C4-2B (cell line): Measurements from ENCODE around the gene FBXW10.
"Not testable (repeated sequence)": the region's sequence is repeated elsewhere in the genome, so short reads cannot be mapped to it uniquely, and the experiment has no call there.

Experiments used
- CTCF ChIP-seq: fragments of 450-650 bp; conservative IDR thresholded peaks from 2 replicates; pipeline ENCODE4 v1.5.1; 2017; ENCODE audit warnings: mild to moderate bottlenecking
- ZFX ChIP-seq: fragments of 450-650 bp; IDR thresholded peaks from 2 replicates; pipeline ENCODE4 v1.6.1; 2017

- not testable (repeated sequence) for TF ChIP-seq CTCF, ZFX
Observed at GRCh38 chr17:18785933-18786332, 42.1 kb downstream of the FBXW10 start.
